ENCODE measurements around the gene NUMB. TPM values are rescaled to one million over a fixed set of nuclear protein-coding genes. Genes with fewer than 3 reads are reported as not detected.

NUMB gene
- total and polyA plus RNA-seq, 2 donors (not counting 1 experiment from before 2014, with no cell fraction given) = 36.0 to 151 TPM

- Histone ChIP-seq H2AFZ (ENCODE audit: low read length) (no peak overlapping the region), H3K9ac (ENCODE audit: insufficient read depth, low read length) (no peak overlapping the region), H3K4me1 (ENCODE audit: control insufficient read depth, extremely low read depth, insufficient read depth, low read length) (peaks cover 15% of the 10 kb centered on the region), H3K4me3 (replicated peaks in 1 of 4; ENCODE audit: control extremely low read depth in 1 of 4, insufficient read depth in 1 of 4, low read depth in 3 of 4, low read length in 4 of 4) (peak overlapping the region; percentile 13 to 65 (median 32)), H3K9me3 (ENCODE audit: control insufficient read depth, insufficient read depth, low read depth, low read length) (no peaks in the 10 kb centered on the region), H3K4me2 (ENCODE audit: extremely low read depth, insufficient read depth, low read length) (peak overlapping the region; percentile 73), H3K27me3 (ENCODE audit: control insufficient read depth, insufficient read depth, low read length) (peaks cover 30% of the 10 kb centered on the region), H3K79me2 (ENCODE audit: control insufficient read depth, insufficient read depth, low read length) (no peaks in the 10 kb centered on the region), H3K36me3 (ENCODE audit: control insufficient read depth, insufficient read depth, low read length) (no peaks in the 10 kb centered on the region), H3K27ac (ENCODE audit: insufficient read depth, low read length) (no peak overlapping the region), H4K20me1 (ENCODE audit: control insufficient read depth, extremely low read depth, insufficient read depth, low read length) (no peaks in the 10 kb centered on the region)
- no peak for TF ChIP-seq CTCF (conservative IDR thresholded peaks at IDR 0.05 in 1 of 2, IDR thresholded peaks at IDR 0.05 in 1 of 2; ENCODE audit: low read depth in 1 of 2, low read length in 2 of 2)
- TF ChIP-seq EZH2 (IDR thresholded peaks at IDR 0.05; ENCODE audit: low read length, missing control alignments) = peak; percentile 28
- DNase-seq (ENCODE audit: low read depth in 2 of 2) = peak; percentile 81 to 88
Measured at GRCh38 chr14:73238424-73238852, 219.9 kb downstream of the NUMB start.

- H3K27me3 ChIP-seq (ENCODE audit: control insufficient read depth, insufficient read depth, low read length) = peaks cover 35% of the 10 kb centered on the region
- no peaks in the 10 kb centered on the region for H4K20me1 ChIP-seq (ENCODE audit: control insufficient read depth, extremely low read depth, insufficient read depth, low read length)
- H3K4me3 ChIP-seq (replicated peaks in 1 of 4; ENCODE audit: control extremely low read depth in 1 of 4, insufficient read depth in 1 of 4, low read depth in 3 of 4, low read length in 4 of 4) = peak overlapping the region; percentile 13 to 65 (median 32)
- H3K9ac ChIP-seq (ENCODE audit: insufficient read depth, low read length) = no peak overlapping the region
- no peaks in the 10 kb centered on the region for H3K36me3 ChIP-seq (ENCODE audit: control insufficient read depth, insufficient read depth, low read length)
- H3K27ac ChIP-seq (ENCODE audit: insufficient read depth, low read length) = no peak overlapping the region
- peak; percentile 37 for TF ChIP-seq EZH2 (IDR thresholded peaks at IDR 0.05; ENCODE audit: low read length, missing control alignments)
- TF ChIP-seq CTCF (conservative IDR thresholded peaks at IDR 0.05 in 1 of 2, IDR thresholded peaks at IDR 0.05 in 1 of 2; ENCODE audit: low read depth in 1 of 2, low read length in 2 of 2) = no peak
- H3K4me1 ChIP-seq (ENCODE audit: control insufficient read depth, extremely low read depth, insufficient read depth, low read length) = peaks cover 15% of the 10 kb centered on the region
- peak in 1 of 2 donors; percentile 14 for DNase-seq (ENCODE audit: low read depth in 2 of 2)
- H3K4me2 ChIP-seq (ENCODE audit: extremely low read depth, insufficient read depth, low read length) = peak overlapping the region; percentile 73
- H3K9me3 ChIP-seq (ENCODE audit: control insufficient read depth, insufficient read depth, low read depth, low read length) = no peaks in the 10 kb centered on the region
- no peak overlapping the region for H2AFZ ChIP-seq (ENCODE audit: low read length)
- H3K79me2 ChIP-seq (ENCODE audit: control insufficient read depth, insufficient read depth, low read length) = no peaks in the 10 kb centered on the region
Measured at GRCh38 chr14:73237786-73238423, 220.4 kb downstream of the NUMB start.

GRCh38 chr14:73237219-73237785 lies 221.0 kb downstream of the NUMB start, which contains the start of gene PAPLN:
PAPLN (plus strand) TSS chr14:73237506; CDS start chr14:73239779, 2,273 bp downstream.
- peak; percentile 12 to 25 for DNase-seq (ENCODE audit: low read depth in 2 of 2)
- TF ChIP-seq CTCF (conservative IDR thresholded peaks at IDR 0.05 in 1 of 2, IDR thresholded peaks at IDR 0.05 in 1 of 2; ENCODE audit: low read depth in 1 of 2, low read length in 2 of 2) (no peak), EZH2 (IDR thresholded peaks at IDR 0.05; ENCODE audit: low read length, missing control alignments) (peak; percentile 80)
- peaks cover 35% of the 10 kb centered on the region for H3K27me3 ChIP-seq (ENCODE audit: control insufficient read depth, insufficient read depth, low read length)
- peaks cover 17% of the 10 kb centered on the region for H3K4me1 ChIP-seq (ENCODE audit: control insufficient read depth, extremely low read depth, insufficient read depth, low read length)
- H3K9me3 ChIP-seq (ENCODE audit: control insufficient read depth, insufficient read depth, low read depth, low read length) = no peaks in the 10 kb centered on the region
- peak within 1 kb of the TSS; percentile 73 for H3K4me2 ChIP-seq (ENCODE audit: extremely low read depth, insufficient read depth, low read length)
- peak within 1 kb of the TSS; percentile 13 to 65 (median 32) for H3K4me3 ChIP-seq (replicated peaks in 1 of 4; ENCODE audit: control extremely low read depth in 1 of 4, insufficient read depth in 1 of 4, low read depth in 3 of 4, low read length in 4 of 4)
- H3K79me2 ChIP-seq (ENCODE audit: control insufficient read depth, insufficient read depth, low read length) = no peaks in the 10 kb centered on the region
- no peak within 1 kb of the TSS for H3K9ac ChIP-seq (ENCODE audit: insufficient read depth, low read length)
- H2AFZ ChIP-seq (ENCODE audit: low read length) = no peak within 1 kb of the TSS
- no peak within 1 kb of the TSS for H3K27ac ChIP-seq (ENCODE audit: insufficient read depth, low read length)
- H4K20me1 ChIP-seq (ENCODE audit: control insufficient read depth, extremely low read depth, insufficient read depth, low read length) = no peaks in the 10 kb centered on the region
- no peaks in the 10 kb centered on the region for H3K36me3 ChIP-seq (ENCODE audit: control insufficient read depth, insufficient read depth, low read length)
